SU-DHL-6 (cell line): ENCODE results near the gene FGF9.

Experiments
- H2AFZ ChIP-seq: fragments of 200-600 bp; sonication (generic); 2 replicates; pipeline ENCODE4 v1.6.1; 2014; ENCODE audit warnings: low read depth, mild to moderate bottlenecking, moderate library complexity, mixed read lengths, antibody characterized with exemption, low read length; ENCODE audit not compliant: severe bottlenecking
- H3F3A ChIP-seq: fragments of 200-600 bp; shearing (Covaris generic); 2 replicates; pipeline ENCODE4 v1.6.0; 2016; ENCODE audit warnings: antibody characterized with exemption, mild to moderate bottlenecking; ENCODE audit not compliant: insufficient read depth
- H3K27ac ChIP-seq: fragments of 200-600 bp; sonication (generic); 2 replicates; pipeline ENCODE4 v1.5.1; 2016; ENCODE audit warnings: low read depth, mild to moderate bottlenecking, low read length, moderate library complexity, mixed read lengths
- H3K27me3 ChIP-seq: fragments of 200-600 bp; sonication (generic), shearing (Covaris generic); 2 replicates; pipeline ENCODE4 v1.6.0; 2014; ENCODE audit warnings: mild to moderate bottlenecking, low read length
- H3K36me3 ChIP-seq: fragments of 200-600 bp; sonication (generic); 2 replicates; pipeline ENCODE4 v1.6.1; 2014; ENCODE audit warnings: mild to moderate bottlenecking, low read length, mixed read lengths
- H3K4me2 ChIP-seq: fragments of 300-600, 200-600 bp; shearing (Covaris generic), sonication (generic); 2 replicates; pipeline ENCODE4 v1.6.0; 2014; ENCODE audit warnings: low read length, low read depth, mild to moderate bottlenecking; ENCODE audit not compliant: poor library complexity, severe bottlenecking
- H3K4me3 ChIP-seq: fragments of 200-600 bp; sonication (generic); 2 replicates; pipeline ENCODE4 v1.5.1; 2014; ENCODE audit warnings: antibody characterized with exemption, low read length, mild to moderate bottlenecking, mixed read lengths; ENCODE audit not compliant: insufficient read depth, poor library complexity, severe bottlenecking
- H3K79me2 ChIP-seq: fragments of 200-600 bp; sonication (generic); 2 replicates; pipeline ENCODE4 v1.6.1; 2014; ENCODE audit warnings: mild to moderate bottlenecking, low read length, moderate library complexity; ENCODE audit not compliant: insufficient read depth
- H3K9ac ChIP-seq: fragments of 200-600 bp; sonication (generic); 2 replicates; pipeline ENCODE4 v1.7.0; 2014; ENCODE audit warnings: mild to moderate bottlenecking, low read length
- H3K9me2 ChIP-seq: fragments of 200-600 bp; sonication (generic); replicated peaks from 2 replicates; pipeline ENCODE4 v1.6.1; 2014; ENCODE audit warnings: low read length; ENCODE audit not compliant: insufficient read depth
- H3K9me3 ChIP-seq: fragments of 200-600 bp; sonication (generic); 2 replicates; pipeline ENCODE4 v1.6.1; 2014; ENCODE audit warnings: low read length, mixed read lengths; ENCODE audit not compliant: insufficient read depth
- H4K20me1 ChIP-seq: fragments of 200-600 bp; sonication (generic); 2 replicates; pipeline ENCODE4 v1.6.1; 2014; ENCODE audit warnings: low read depth, mild to moderate bottlenecking, antibody characterized with exemption, low read length, moderate library complexity, mixed read lengths
- EZH2phosphoT487 ChIP-seq: fragments of 200-600 bp; sonication (generic), shearing (Covaris generic); conservative IDR thresholded peaks from 2 replicates; pipeline ENCODE4 v1.6.1; 2018; ENCODE audit warnings: mild to moderate bottlenecking, antibody characterized with exemption, low read length, moderate library complexity, mixed read lengths
- TF ChIP-seq, protein P1 (sequence below): fragments of 200-600 bp; sonication (generic); IDR thresholded peaks from one replicate; pipeline ENCODE4 v1.5.1; 2017; ENCODE audit warnings: antibody characterized with exemption, mild to moderate bottlenecking, low read length, moderate library complexity; ENCODE audit not compliant: insufficient read depth, poor library complexity, severe bottlenecking

Gene FGF9

DNA sequence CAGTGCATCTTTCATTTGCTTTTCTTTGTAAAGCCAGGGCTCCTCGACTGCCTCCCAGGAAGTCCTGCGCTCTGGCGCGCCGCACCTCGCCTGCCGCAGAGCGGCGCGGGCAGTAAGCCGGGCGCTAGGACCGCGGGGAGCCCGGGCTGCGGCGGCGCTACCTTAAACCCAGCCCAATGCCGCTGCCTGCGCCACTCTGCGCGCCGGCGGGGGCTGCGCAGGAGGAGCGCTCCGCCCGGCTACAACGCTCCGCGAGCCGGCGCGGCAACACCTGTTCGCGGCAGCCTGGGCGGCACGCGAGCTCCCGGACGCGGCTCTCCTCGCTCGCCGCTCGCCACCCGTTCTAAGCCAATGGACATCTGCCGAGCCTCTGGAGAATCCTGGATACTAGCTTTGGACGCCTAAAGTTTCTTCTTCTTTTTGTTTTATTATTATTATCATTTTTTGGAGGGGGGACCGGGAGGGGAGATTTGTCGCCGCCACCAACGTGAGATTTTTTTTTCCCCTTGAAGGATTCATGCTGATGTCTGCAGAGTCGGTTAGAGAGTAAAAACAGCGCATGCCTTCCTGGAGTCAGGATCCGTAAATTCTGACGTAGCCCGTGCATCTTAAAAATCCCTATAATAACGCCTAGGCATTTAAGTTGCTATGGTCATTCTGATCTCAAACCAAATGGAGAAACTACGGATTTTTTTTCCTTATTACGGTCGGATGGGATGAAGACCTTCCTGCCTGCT is at the start of gene FGF9:
FGF9 (plus strand) TSS at position 191 of the 737 bp plus-strand sequence. CDS start 840 bp downstream, outside the sequence.
- H2AFZ ChIP-seq: peak within 1 kb of the TSS; percentile 69
- H3K79me2 ChIP-seq: no peaks in the 10 kb centered on the region
- H3K27ac ChIP-seq: peak within 1 kb of the TSS; percentile 41
- H3K4me3 ChIP-seq: peak within 1 kb of the TSS; percentile 56
- TF ChIP-seq, protein P1, sequence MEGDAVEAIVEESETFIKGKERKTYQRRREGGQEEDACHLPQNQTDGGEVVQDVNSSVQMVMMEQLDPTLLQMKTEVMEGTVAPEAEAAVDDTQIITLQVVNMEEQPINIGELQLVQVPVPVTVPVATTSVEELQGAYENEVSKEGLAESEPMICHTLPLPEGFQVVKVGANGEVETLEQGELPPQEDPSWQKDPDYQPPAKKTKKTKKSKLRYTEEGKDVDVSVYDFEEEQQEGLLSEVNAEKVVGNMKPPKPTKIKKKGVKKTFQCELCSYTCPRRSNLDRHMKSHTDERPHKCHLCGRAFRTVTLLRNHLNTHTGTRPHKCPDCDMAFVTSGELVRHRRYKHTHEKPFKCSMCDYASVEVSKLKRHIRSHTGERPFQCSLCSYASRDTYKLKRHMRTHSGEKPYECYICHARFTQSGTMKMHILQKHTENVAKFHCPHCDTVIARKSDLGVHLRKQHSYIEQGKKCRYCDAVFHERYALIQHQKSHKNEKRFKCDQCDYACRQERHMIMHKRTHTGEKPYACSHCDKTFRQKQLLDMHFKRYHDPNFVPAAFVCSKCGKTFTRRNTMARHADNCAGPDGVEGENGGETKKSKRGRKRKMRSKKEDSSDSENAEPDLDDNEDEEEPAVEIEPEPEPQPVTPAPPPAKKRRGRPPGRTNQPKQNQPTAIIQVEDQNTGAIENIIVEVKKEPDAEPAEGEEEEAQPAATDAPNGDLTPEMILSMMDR: no peak
- no peak for TF ChIP-seq EZH2phosphoT487
- no peaks in the 10 kb centered on the region for H3K36me3 ChIP-seq
- no peaks in the 10 kb centered on the region for H3K9me3 ChIP-seq
- no peaks in the 10 kb centered on the region for H3K9me2 ChIP-seq
- H3K27me3 ChIP-seq: no peaks in the 10 kb centered on the region; the same call in 1 of the 2 replicates
- peaks cover 6% of the 10 kb centered on the region; the same call in 1 of the 2 replicates for H3F3A ChIP-seq
- H3K4me2 ChIP-seq: peak within 1 kb of the TSS; percentile 64
- peak within 1 kb of the TSS; percentile 73 for H3K9ac ChIP-seq
- no peaks in the 10 kb centered on the region for H4K20me1 ChIP-seq

DNA sequence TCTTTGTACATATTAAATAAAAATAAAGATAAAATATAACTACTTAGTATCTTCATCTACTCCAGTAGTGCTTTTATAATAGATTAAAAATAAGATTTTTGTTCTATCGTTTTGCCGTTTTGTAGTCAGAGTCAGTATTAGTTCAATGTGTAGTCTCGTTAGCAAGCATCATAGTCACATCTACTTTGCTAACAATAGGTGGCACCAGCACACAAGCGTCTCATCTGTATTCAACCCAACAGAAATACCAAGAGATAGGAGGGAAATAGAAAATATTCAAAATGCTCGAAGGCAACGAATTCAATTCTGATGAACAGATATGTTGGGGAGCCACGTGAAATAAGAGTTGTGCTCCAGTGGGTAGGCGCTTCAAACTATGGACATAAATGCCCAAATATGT is 45.5 kb upstream of the FGF9 start:
- Histone ChIP-seq H3K27me3 (no peaks in the 10 kb centered on the region; the same call in 1 of the 2 replicates), H3K4me3 (no peak overlapping the region), H3K4me2 (peak overlapping the region; percentile 34), H3K9me3 (no peaks in the 10 kb centered on the region), H2AFZ (no peak overlapping the region), H4K20me1 (no peaks in the 10 kb centered on the region), H3K9me2 (no peaks in the 10 kb centered on the region), H3K36me3 (no peaks in the 10 kb centered on the region), H3K9ac (no peak overlapping the region), H3K79me2 (no peaks in the 10 kb centered on the region), H3K27ac (no peak overlapping the region), H3F3A (no peaks in the 10 kb centered on the region)
- TF ChIP-seq, protein P1: peak; percentile 51
- TF ChIP-seq EZH2phosphoT487: no peak

DNA sequence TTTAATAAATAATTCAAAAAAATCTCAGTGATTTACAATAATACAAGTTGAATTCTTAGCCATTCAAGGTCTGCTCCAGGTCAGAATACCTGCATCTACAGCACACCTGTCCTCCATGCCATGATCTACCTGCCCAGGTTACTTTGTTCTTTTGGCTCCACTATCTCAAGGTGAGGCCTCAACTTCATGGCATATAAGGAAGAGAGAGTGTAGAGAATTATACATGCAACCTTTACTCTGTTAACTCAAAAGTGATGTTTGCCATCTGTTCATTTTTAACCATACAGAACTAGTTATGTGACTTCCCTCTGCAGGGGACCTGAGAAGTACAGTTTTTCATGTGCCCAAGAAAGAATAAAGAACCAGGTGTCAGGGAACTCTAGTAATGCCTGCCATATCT is 38.7 kb upstream of the FGF9 start:
- no peak for TF ChIP-seq EZH2phosphoT487
- TF ChIP-seq, protein P1: no peak
- no peak overlapping the region for H3K4me2 ChIP-seq

More for the DNA sequence above, 38.7 kb upstream of the FGF9 start:
- Histone ChIP-seq H3K9ac (no peak overlapping the region), H3K4me3 (no peak overlapping the region), H3K9me3 (no peaks in the 10 kb centered on the region), H3K27me3 (no peaks in the 10 kb centered on the region; the same call in 1 of the 2 replicates), H4K20me1 (no peaks in the 10 kb centered on the region), H3K36me3 (no peaks in the 10 kb centered on the region), H2AFZ (no peak overlapping the region), H3K27ac (no peak overlapping the region), H3K79me2 (no peaks in the 10 kb centered on the region), H3F3A (no peaks in the 10 kb centered on the region), H3K9me2 (no peaks in the 10 kb centered on the region)
